ENCODE data around the gene RECK.

DNA sequence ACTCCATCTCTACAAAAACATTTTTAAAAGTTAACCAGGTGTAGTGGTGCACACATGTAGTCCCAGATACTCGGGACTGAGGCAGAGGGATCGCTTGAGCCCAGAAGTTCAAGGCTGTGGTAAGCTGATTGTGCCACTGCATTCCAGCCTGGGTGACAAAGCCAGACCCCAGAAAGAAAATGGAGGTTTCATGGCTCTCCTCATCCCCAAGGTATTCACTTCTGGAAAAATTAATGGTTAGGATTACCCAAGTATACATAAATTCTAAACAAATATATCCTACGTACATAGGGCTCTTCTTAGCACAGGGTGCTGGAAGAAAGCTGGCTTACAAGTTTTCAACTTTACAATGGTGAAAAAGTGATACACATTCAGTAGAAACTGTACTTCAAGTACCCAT lies 18.6 kb upstream of the RECK start:
- TF ChIP-seq, protein P1, sequence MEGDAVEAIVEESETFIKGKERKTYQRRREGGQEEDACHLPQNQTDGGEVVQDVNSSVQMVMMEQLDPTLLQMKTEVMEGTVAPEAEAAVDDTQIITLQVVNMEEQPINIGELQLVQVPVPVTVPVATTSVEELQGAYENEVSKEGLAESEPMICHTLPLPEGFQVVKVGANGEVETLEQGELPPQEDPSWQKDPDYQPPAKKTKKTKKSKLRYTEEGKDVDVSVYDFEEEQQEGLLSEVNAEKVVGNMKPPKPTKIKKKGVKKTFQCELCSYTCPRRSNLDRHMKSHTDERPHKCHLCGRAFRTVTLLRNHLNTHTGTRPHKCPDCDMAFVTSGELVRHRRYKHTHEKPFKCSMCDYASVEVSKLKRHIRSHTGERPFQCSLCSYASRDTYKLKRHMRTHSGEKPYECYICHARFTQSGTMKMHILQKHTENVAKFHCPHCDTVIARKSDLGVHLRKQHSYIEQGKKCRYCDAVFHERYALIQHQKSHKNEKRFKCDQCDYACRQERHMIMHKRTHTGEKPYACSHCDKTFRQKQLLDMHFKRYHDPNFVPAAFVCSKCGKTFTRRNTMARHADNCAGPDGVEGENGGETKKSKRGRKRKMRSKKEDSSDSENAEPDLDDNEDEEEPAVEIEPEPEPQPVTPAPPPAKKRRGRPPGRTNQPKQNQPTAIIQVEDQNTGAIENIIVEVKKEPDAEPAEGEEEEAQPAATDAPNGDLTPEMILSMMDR (conservative IDR thresholded peaks at IDR 0.05 in 1 of 2, IDR thresholded peaks at IDR 0.05 in 1 of 2; ENCODE audit: low read depth in 1 of 2, low read length in 2 of 2), result no peak
- no peak for TF ChIP-seq EZH2 (IDR thresholded peaks at IDR 0.05; ENCODE audit: low read length, missing control alignments)
